PC-3 (cell line): ENCODE measurements around the gene VCP. TPM values are rescaled to one million over a fixed set of nuclear protein-coding genes. Genes with fewer than 3 reads are reported as not detected.

ENCODE experiments used
- ATAC-seq: fragments of 200-7000 bp; cut with Tn5 transposase; 2 replicates; pipeline ENCODE4 v1.9.1; 2020; ENCODE audit warnings: mild to moderate bottlenecking, moderate library complexity
- BruUV-seq: library from RNA; stranded (reverse); fragments of 400-500 nt; replicated peaks from 2 replicates; lab custom pipeline; 2021; lab: Mats Ljungman, UMichigan
- CTCF ChIA-PET: fragments of 300-600 bp; sonication (Branson Sonifier 250); formaldehyde crosslinking; loops from one replicate; lab custom pipeline; 2022; ENCODE audit warnings: antibody characterized with exemption; lab: Charles Lee
- POLR2A ChIA-PET: fragments of 300-600 bp; sonication (Branson Sonifier 250); formaldehyde crosslinking; loops from one replicate; lab custom pipeline; 2022; ENCODE audit warnings: antibody characterized with exemption; ENCODE audit not compliant: unreplicated experiment; lab: Charles Lee
- DNase-seq: peaks from one replicate; pipeline ENCODE4 v3.0.0-alpha.2; 2015
- H2AFZ ChIP-seq: fragments of 300-600 bp; sonication (generic); 2 replicates; pipeline ENCODE4 v1.6.0; 2016; ENCODE audit warnings: antibody characterized with exemption, low read length
- H3F3A ChIP-seq: fragments of 300-600 bp; sonication (generic); one replicate; pipeline ENCODE4 v1.6.0; 2017; ENCODE audit warnings: antibody characterized with exemption, low read length, control low read depth, mild to moderate bottlenecking; ENCODE audit not compliant: unreplicated experiment
- H3K27ac ChIP-seq: fragments of 300-600 bp; sonication (generic); 2 replicates; pipeline ENCODE4 v1.5.1; 2016; ENCODE audit warnings: mild to moderate bottlenecking, low read length
- H3K27me3 ChIP-seq: fragments of 300-600 bp; sonication (generic); 2 replicates; pipeline ENCODE4 v1.6.1; 2016; ENCODE audit warnings: low read length, mixed read lengths
- H3K36me3 ChIP-seq: fragments of 300-600 bp; sonication (generic); 2 replicates; pipeline ENCODE4 v1.6.1; 2016; ENCODE audit warnings: low read depth, mixed run types, low read length, mixed read lengths
- H3K4me1 ChIP-seq: fragments of 300-600 bp; sonication (generic); 2 replicates; pipeline ENCODE4 v1.5.1; 2016; ENCODE audit warnings: low read length; ENCODE audit not compliant: insufficient read depth
- H3K4me2 ChIP-seq: fragments of 300-600 bp; sonication (generic); 2 replicates; pipeline ENCODE4 v1.6.0; 2016; ENCODE audit warnings: low read length
- H3K4me3 ChIP-seq: fragments of 300-600 bp; sonication (generic); 2 replicates; pipeline ENCODE4 v1.5.1; 2016; ENCODE audit warnings: mild to moderate bottlenecking, low read length, mixed read lengths
- H3K79me2 ChIP-seq: fragments of 300-600 bp; sonication (generic); 2 replicates; pipeline ENCODE4 v1.6.1; 2017; ENCODE audit warnings: low read length, mixed read lengths
- H3K9ac ChIP-seq: fragments of 300-600 bp; sonication (generic); 2 replicates; pipeline ENCODE4 v1.6.0; 2016; ENCODE audit warnings: mild to moderate bottlenecking, low read length
- H3K9me2 ChIP-seq: fragments of 300-600 bp; sonication (generic); replicated peaks from 2 replicates; pipeline ENCODE4 v1.6.1; 2016; ENCODE audit warnings: mixed run types, low read length, mixed read lengths
- H3K9me3 ChIP-seq: fragments of 300-600 bp; sonication (generic); 2 replicates; pipeline ENCODE4 v1.6.1; 2016; ENCODE audit warnings: low read length, mixed read lengths
- H4K20me1 ChIP-seq: fragments of 300-600 bp; sonication (generic); 2 replicates; pipeline ENCODE4 v1.6.1; 2016; ENCODE audit warnings: low read length, mixed read lengths
- EZH2 ChIP-seq: fragments of 300-600 bp; sonication (generic); IDR thresholded peaks from one replicate; pipeline ENCODE4 v1.6.1; 2017; ENCODE audit warnings: antibody characterized with exemption, mild to moderate bottlenecking, low read length; ENCODE audit not compliant: unreplicated experiment
- EZH2phosphoT487 ChIP-seq: fragments of 300-600 bp; sonication (generic); IDR thresholded peaks from 2 replicates; pipeline ENCODE4 v1.6.1; 2018; ENCODE audit warnings: mild to moderate bottlenecking, antibody characterized with exemption, low read length, borderline replicate concordance
- intact Hi-C: fragments of 100-400 bp; cut with micrococcal nuclease; formaldehyde crosslinking; loops from 2 replicates; pipeline ENCODE4 v1.9.0; 2023
- total RNA-seq: library from RNA; depleted of rRNA; stranded (reverse); fragments of >200 nt; gene quantifications from 2 replicates; pipeline ENCODE4 v1.2.3, GENCODE V29; 2014
- TF ChIP-seq, protein P1 (sequence below): fragments of 300-600 bp; sonication (generic); conservative IDR thresholded peaks from 2 replicates; pipeline ENCODE4 v1.5.1; 2017; ENCODE audit warnings: antibody characterized with exemption, low read depth, mild to moderate bottlenecking, low read length

VCP gene
- total RNA-seq, 1 experiment from 2014 or later = 343 TPM

DNA sequence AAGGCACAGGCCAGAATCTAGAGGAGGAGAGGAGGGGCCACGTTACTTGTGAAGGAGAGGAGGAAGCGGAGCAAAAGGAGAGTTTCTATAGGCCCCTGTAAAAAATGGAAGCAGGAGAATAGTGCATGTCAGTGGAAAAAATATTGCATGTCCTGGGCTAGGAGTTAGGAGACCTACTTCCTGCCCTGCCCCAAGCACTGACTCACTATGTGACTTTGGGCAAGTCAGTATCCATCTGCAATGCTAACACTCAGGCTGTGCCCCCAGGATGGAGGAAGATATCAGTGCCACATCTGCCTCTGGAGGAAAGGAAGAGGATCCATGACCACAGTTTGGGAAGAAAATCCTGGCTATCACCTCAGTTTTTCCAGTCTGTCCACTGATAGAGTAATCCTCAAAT lies 17.0 kb upstream of the VCP start:
- H3K4me1 ChIP-seq = 0 out of 2 replicates have a peak, but pooled peaks cover 3% of the 10 kb centered on the region
- TF ChIP-seq EZH2 (no peak), EZH2phosphoT487 (no peak)
- TF ChIP-seq, protein P1, sequence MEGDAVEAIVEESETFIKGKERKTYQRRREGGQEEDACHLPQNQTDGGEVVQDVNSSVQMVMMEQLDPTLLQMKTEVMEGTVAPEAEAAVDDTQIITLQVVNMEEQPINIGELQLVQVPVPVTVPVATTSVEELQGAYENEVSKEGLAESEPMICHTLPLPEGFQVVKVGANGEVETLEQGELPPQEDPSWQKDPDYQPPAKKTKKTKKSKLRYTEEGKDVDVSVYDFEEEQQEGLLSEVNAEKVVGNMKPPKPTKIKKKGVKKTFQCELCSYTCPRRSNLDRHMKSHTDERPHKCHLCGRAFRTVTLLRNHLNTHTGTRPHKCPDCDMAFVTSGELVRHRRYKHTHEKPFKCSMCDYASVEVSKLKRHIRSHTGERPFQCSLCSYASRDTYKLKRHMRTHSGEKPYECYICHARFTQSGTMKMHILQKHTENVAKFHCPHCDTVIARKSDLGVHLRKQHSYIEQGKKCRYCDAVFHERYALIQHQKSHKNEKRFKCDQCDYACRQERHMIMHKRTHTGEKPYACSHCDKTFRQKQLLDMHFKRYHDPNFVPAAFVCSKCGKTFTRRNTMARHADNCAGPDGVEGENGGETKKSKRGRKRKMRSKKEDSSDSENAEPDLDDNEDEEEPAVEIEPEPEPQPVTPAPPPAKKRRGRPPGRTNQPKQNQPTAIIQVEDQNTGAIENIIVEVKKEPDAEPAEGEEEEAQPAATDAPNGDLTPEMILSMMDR = no peak
- intact Hi-C loops = no loop called here
- ChIA-PET CTCF (no interaction called here), POLR2A (no interaction called here)
- no peaks in the 10 kb centered on the region for H3K79me2 ChIP-seq
- H4K20me1 ChIP-seq = no peaks in the 10 kb centered on the region
- H3K9me3 ChIP-seq = no peaks in the 10 kb centered on the region
- no peaks in the 10 kb centered on the region for H3K27me3 ChIP-seq
- H3F3A ChIP-seq = no peaks in the 10 kb centered on the region
- H2AFZ ChIP-seq = no peak overlapping the region
- no peaks in the 10 kb centered on the region for H3K9me2 ChIP-seq
- ATAC-seq (peak; percentile 53; the same call in 1 of the 2 replicates), DNase-seq (no peak)
- H3K4me2 ChIP-seq = no peak overlapping the region
- H3K27ac ChIP-seq = no peak overlapping the region
- H3K36me3 ChIP-seq = peaks cover 4% of the 10 kb centered on the region; the same call in 1 of the 2 replicates
- BruUV-seq = no TSS peak
- H3K4me3 ChIP-seq = no peak overlapping the region
- H3K9ac ChIP-seq = no peak overlapping the region

DNA sequence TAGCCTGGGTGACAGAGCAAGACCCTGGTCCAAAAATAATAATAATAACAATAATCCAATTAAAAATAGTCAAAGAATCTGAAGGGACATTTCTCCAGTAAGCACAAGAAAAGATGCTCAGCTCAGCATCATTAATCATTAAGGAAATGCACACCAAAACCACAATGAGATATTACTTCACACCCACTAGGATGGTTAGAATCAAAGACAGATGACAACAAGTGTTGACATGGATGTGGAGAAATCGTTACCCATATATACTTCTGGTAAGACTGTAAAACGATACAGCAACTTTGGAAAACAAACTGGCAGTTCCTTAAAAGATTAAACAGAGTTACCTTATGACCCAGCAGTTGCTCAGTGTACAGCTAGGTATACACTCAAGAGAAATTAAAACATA lies 12.7 kb upstream of the VCP start:
- POLR2A ChIA-PET = no interaction called here
- intact Hi-C loops = no loop called here
- Histone ChIP-seq H2AFZ (no peak overlapping the region), H3K79me2 (no peaks in the 10 kb centered on the region), H3K4me1 (0 out of 2 replicates have a peak, but pooled peaks cover 7% of the 10 kb centered on the region), H3K36me3 (no peaks in the 10 kb centered on the region), H3F3A (no peaks in the 10 kb centered on the region), H3K27ac (no peak overlapping the region), H3K9me2 (no peaks in the 10 kb centered on the region), H3K9ac (no peak overlapping the region), H3K4me2 (no peak overlapping the region), H3K27me3 (no peaks in the 10 kb centered on the region), H3K4me3 (no peak overlapping the region), H3K9me3 (no peaks in the 10 kb centered on the region), H4K20me1 (no peaks in the 10 kb centered on the region)
- TF ChIP-seq EZH2 = no peak
- no peak for TF ChIP-seq EZH2phosphoT487
- TF ChIP-seq, protein P1 = no peak
- BruUV-seq = no TSS peak
- CTCF ChIA-PET = no interaction called here
- no peak for ATAC-seq
- DNase-seq = no peak
